ENCODE data around the gene ARHGAP24.
"Not testable (repeated sequence)": the region's sequence is repeated elsewhere in the genome, so short reads cannot be mapped to it uniquely, and the experiment has no call there.

The ARHGAP24 gene

GRCh38 chr4:85993641-85994040, 518.7 kb downstream of the ARHGAP24 start:
- DNase-seq, result no peak

- no peak for DNase-seq
Measured at GRCh38 chr4:85994576-85994975, 519.6 kb downstream of the ARHGAP24 start.

- DNase-seq, result no peak
Measured at GRCh38 chr4:85995361-85995760, 520.4 kb downstream of the ARHGAP24 start.

GRCh38 chr4:86001591-86001990, 526.6 kb downstream of the ARHGAP24 start:
- DNase-seq, result no peak

GRCh38 chr4:86004030-86004429, 529.1 kb downstream of the ARHGAP24 start:
- DNase-seq, result no peak

- DNase-seq, result no peak
Measured at GRCh38 chr4:86006057-86006456, 531.1 kb downstream of the ARHGAP24 start.

- DNase-seq, result no peak
Measured at GRCh38 chr4:86007042-86007441, 532.1 kb downstream of the ARHGAP24 start.

GRCh38 chr4:86011117-86011516, 536.2 kb downstream of the ARHGAP24 start:
- DNase-seq, result no peak

- no peak for DNase-seq
Measured at GRCh38 chr4:86013621-86014020, 538.7 kb downstream of the ARHGAP24 start.

- DNase-seq, result no peak
Measured at GRCh38 chr4:86014599-86014998, 539.6 kb downstream of the ARHGAP24 start.

GRCh38 chr4:86015412-86016350, 540.7 kb downstream of the ARHGAP24 start:
- DNase-seq, result no peak

GRCh38 chr4:86019362-86019761, 544.4 kb downstream of the ARHGAP24 start:
- no peak for DNase-seq

- DNase-seq, result no peak
Measured at GRCh38 chr4:86019906-86020305, 545.0 kb downstream of the ARHGAP24 start.

GRCh38 chr4:86021671-86022070, 546.7 kb downstream of the ARHGAP24 start:
- DNase-seq, result not testable (repeated sequence)

- no peak for DNase-seq
Measured at GRCh38 chr4:86026720-86027119, 551.8 kb downstream of the ARHGAP24 start.

- no peak for DNase-seq
Measured at GRCh38 chr4:86031927-86032326, 557.0 kb downstream of the ARHGAP24 start.

- DNase-seq, result no peak
Measured at GRCh38 chr4:86032476-86033022, 557.6 kb downstream of the ARHGAP24 start.

GRCh38 chr4:86033171-86033570, 558.2 kb downstream of the ARHGAP24 start:
- no peak for DNase-seq

- no peak for DNase-seq
Measured at GRCh38 chr4:86034616-86035015, 559.7 kb downstream of the ARHGAP24 start.

- DNase-seq, result no peak
Measured at GRCh38 chr4:86035688-86036087, 560.7 kb downstream of the ARHGAP24 start.

GRCh38 chr4:86036736-86037135, 561.8 kb downstream of the ARHGAP24 start:
- DNase-seq, result no peak

GRCh38 chr4:86038037-86038436, 563.1 kb downstream of the ARHGAP24 start:
- no peak for DNase-seq

GRCh38 chr4:86043755-86044592, 569.0 kb downstream of the ARHGAP24 start:
- peak; percentile 59 for DNase-seq

- no peak for DNase-seq
Measured at GRCh38 chr4:86044593-86044985, 569.6 kb downstream of the ARHGAP24 start.

Data from SHP77 treated with DMSO at 0.1 percent for 48 hours (cell line).